Skeletal muscle satellite cell (primary cell): ENCODE results near the gene TSSC4.

Source experiments
- H3K27me3 ChIP-seq: 2 replicates; pipeline ENCODE4 v1.7.0; 2013; ENCODE audit warnings: low read length; ENCODE audit not compliant: control insufficient read depth, insufficient read depth
- H3K36me3 ChIP-seq: 2 replicates; pipeline ENCODE4 v1.7.0; 2013; ENCODE audit warnings: mild to moderate bottlenecking, control low read depth, low read length; ENCODE audit not compliant: insufficient read depth
- H3K4me1 ChIP-seq: 2 replicates; pipeline ENCODE4 v1.7.0; 2013; ENCODE audit warnings: low read length; ENCODE audit not compliant: control insufficient read depth, insufficient read depth
- H3K4me2 ChIP-seq: 2 replicates; pipeline ENCODE4 v1.7.0; 2013; ENCODE audit warnings: mild to moderate bottlenecking, low read length
- H3K4me3 ChIP-seq: 2 replicates; pipeline ENCODE4 v1.7.0; 2013; ENCODE audit warnings: low read length
- H3K9ac ChIP-seq: 2 replicates; pipeline ENCODE4 v1.7.0; 2013; ENCODE audit warnings: mild to moderate bottlenecking, low read depth, low read length, moderate library complexity
- H3K9me3 ChIP-seq: replicated peaks from 2 replicates; pipeline ENCODE4 v1.7.0; 2013; ENCODE audit warnings: mild to moderate bottlenecking, control low read depth, low read length

The TSSC4 gene

DNA sequence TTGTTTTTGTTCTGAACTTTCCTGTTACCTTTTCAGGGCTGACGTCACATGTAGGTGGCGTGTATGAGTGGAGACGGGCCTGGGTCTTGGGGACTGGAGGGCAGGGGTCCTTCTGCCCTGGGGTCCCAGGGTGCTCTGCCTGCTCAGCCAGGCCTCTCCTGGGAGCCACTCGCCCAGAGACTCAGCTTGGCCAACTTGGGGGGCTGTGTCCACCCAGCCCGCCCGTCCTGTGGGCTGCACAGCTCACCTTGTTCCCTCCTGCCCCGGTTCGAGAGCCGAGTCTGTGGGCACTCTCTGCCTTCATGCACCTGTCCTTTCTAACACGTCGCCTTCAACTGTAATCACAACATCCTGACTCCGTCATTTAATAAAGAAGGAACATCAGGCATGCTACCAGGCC, 3.5 kb upstream of the TSSC4 start:
- H3K9me3 ChIP-seq: no peaks in the 10 kb centered on the region
- no peaks in the 10 kb centered on the region for H3K27me3 ChIP-seq
- H3K4me2 ChIP-seq: no peak overlapping the region
- H3K4me3 ChIP-seq: no peak overlapping the region
- H3K9ac ChIP-seq: no peak overlapping the region
- H3K4me1 ChIP-seq: peaks cover 25% of the 10 kb centered on the region
- peaks cover 54% of the 10 kb centered on the region for H3K36me3 ChIP-seq

DNA sequence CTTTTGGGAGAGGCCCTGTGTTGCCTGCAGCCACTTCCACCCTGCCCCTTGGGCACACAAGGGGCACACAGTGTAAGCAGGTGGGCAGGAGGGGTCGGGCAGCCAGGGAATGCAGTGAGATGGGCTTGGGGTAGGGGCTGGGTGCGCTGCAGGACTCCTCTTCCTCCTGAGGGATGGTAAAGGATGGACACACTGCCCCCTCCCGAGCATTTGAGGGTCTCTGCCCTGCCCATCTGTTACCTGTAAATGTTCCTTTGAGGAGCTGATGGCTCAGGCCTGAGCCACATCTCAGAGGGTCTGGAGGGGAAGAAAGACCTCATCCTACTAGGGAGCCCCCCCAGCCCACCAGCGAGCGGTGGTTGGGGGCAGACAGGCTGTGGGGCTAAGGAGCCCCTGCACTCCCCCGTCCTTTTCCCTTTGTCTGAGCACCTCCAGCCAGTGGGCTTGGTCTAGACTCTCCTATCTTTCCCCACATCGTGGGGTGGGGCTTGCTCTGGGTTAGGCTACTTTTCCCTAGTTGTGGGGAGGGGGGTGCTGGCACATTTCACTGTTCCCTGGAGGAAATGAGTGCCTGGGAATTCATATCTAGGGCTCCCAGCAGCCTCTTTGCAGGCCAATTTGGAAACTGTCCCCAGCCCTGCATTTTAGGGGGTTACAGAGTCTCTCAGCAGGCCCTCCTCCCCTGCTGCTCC, 1.7 kb upstream of the TSSC4 start:
- peaks cover 66% of the 10 kb centered on the region for H3K36me3 ChIP-seq
- H3K9me3 ChIP-seq: no peaks in the 10 kb centered on the region
- H3K4me3 ChIP-seq: peak overlapping the region; percentile 77
- H3K9ac ChIP-seq: peak overlapping the region; percentile 92
- H3K4me2 ChIP-seq: peak overlapping the region; percentile 92
- peaks cover 28% of the 10 kb centered on the region for H3K4me1 ChIP-seq
- H3K27me3 ChIP-seq: no peaks in the 10 kb centered on the region

DNA sequence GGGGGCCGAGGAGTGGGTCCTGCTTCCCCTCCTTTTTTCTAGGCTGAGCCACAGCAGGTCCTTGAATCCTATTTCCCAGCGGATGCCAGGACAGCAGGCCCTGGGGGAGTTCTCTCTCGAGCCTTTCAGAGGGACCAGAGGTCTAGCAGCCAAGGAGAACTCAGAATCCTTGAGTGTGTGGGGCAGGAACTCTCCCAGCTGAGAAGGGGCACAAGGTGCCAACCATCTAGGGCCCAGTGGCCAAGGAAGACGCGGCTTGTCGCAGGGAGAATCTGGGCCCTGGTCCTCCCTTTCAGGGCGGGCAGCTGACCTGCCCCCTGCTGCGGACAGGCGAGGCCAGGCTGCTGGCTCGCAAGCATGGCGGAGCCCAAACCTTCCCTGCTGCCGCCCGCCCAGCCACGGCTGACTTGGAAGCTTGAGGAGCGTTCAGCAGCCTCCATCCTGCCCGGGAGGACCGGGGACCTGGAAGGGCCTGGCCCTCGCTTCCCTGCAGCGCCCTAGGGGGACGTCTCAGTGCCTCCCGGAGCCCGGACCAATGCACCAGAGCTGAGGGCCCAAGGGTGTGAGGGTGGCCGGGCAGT, 972 bp upstream of the TSSC4 start:
- H3K36me3 ChIP-seq: peaks cover 62% of the 10 kb centered on the region
- H3K4me1 ChIP-seq: peaks cover 28% of the 10 kb centered on the region
- H3K9me3 ChIP-seq: no peaks in the 10 kb centered on the region
- H3K4me2 ChIP-seq: peak overlapping the region; percentile 92
- peak overlapping the region; percentile 77 for H3K4me3 ChIP-seq
- H3K9ac ChIP-seq: peak overlapping the region; percentile 92
- H3K27me3 ChIP-seq: no peaks in the 10 kb centered on the region

DNA sequence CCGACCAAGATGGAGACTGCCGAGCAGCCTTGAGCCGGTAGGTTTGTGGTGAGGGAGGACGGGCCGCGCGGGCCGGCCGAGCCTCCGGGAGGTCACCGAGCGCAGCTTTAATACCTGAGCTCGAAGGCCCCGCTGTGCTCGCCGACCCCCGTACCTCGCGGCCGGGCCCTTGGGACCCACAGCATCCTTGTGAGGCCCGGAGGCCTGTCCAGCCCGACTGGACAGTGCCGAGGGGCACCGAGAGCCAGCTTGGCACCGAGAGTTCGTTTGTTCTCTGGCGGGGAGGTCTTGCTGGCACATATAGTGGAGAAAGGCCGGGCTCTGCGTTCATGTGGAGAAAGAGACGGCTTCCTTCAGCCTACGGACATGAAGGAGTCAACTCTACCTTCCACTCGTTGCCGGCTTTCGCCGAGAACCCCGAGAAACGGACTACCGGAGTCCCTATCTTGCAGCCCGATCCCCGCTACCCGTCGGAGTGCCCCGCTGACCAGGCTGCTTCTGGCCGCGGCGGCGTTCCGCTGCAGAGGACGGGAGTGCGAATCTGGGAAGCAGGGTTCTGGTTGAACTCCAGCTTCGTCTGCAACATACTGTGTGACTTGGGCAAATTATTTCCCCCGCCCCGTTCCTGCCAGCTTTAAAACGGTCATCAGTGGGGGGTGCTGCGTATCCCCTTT, 349 bp downstream of the TSSC4 start:
- Histone ChIP-seq H3K4me3 (peak overlapping the region; percentile 95), H3K9me3 (no peaks in the 10 kb centered on the region), H3K36me3 (peaks cover 53% of the 10 kb centered on the region), H3K4me2 (peak overlapping the region; percentile 99), H3K27me3 (no peaks in the 10 kb centered on the region), H3K4me1 (peaks cover 28% of the 10 kb centered on the region), H3K9ac (peak overlapping the region; percentile 99)

DNA sequence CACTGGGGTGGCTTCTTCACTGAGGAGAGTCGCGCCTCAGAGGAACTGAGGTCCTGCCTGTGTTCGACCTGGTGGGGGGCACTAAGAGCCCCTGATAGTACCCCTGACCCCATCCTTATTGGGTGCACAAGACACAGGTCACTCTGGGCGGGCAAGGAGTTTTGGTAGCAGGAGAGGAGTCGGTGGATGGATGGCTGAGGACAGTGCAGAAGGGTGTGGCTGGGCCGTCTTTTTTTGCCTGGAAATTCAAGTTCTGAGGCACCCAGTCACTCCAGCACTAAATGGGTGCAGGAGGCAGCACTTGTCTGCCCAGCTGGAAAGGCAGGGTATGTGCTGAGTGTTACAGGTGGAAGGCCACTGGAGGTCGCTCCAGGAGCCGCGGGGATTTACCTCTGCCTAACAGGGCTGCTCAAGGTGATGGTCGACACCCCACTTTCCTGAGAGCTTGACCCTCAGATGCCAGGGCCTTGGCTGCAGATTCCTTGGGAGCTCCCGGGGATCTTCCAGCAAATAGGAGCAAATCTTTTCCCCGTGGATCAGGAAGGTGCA, 960 bp downstream of the TSSC4 start:
- Histone ChIP-seq H3K4me3 (peak overlapping the region; percentile 95), H3K9me3 (no peaks in the 10 kb centered on the region), H3K36me3 (peaks cover 47% of the 10 kb centered on the region), H3K27me3 (no peaks in the 10 kb centered on the region), H3K4me1 (peaks cover 28% of the 10 kb centered on the region), H3K9ac (peak overlapping the region; percentile 99), H3K4me2 (peak overlapping the region; percentile 99)

DNA sequence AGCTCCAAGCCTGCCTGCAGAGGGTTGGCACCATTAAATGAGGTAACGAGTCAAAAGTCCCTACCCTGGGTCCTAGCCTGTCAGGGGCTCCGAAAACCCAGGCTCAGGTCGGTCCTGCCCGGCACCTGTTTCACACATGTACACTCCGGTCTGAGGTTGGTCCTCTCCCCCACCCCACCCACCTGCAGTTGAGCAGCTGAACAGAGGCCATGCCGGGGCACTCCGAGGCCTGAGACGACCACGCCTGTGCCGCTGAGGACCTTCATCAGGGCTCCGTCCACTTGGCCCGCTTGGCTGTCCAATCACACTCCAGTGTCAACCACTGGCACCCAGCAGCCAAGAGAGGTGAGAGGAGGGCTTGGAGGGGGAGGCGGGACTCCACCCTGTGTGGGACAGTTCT, 1.6 kb downstream of the TSSC4 start:
- peaks cover 41% of the 10 kb centered on the region for H3K36me3 ChIP-seq
- no peaks in the 10 kb centered on the region for H3K9me3 ChIP-seq
- H3K4me1 ChIP-seq: peaks cover 28% of the 10 kb centered on the region
- H3K27me3 ChIP-seq: no peaks in the 10 kb centered on the region
- peak overlapping the region; percentile 99 for H3K4me2 ChIP-seq
- peak overlapping the region; percentile 99 for H3K9ac ChIP-seq
- peak overlapping the region; percentile 95 for H3K4me3 ChIP-seq

DNA sequence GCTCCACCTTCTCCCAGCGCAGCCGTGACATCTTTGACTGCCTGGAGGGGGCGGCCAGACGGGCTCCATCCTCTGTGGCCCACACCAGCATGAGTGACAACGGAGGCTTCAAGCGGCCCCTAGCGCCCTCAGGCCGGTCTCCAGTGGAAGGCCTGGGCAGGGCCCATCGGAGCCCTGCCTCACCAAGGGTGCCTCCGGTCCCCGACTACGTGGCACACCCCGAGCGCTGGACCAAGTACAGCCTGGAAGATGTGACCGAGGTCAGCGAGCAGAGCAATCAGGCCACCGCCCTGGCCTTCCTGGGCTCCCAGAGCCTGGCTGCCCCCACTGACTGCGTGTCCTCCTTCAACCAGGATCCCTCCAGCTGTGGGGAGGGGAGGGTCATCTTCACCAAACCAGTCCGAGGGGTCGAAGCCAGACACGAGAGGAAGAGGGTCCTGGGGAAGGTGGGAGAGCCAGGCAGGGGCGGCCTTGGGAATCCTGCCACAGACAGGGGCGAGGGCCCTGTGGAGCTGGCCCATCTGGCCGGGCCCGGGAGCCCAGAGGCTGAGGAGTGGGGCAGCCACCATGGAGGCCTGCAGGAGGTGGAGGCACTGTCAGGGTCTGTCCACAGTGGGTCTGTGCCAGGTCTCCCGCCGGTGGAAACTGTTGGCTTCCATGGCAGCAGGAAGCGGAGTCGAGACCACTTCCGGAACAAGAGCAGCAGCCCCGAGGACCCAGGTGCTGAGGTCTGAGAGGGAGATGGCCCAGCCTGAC, 2.5 kb downstream of the TSSC4 start:
- Histone ChIP-seq H3K4me3 (no peak overlapping the region), H3K27me3 (no peaks in the 10 kb centered on the region), H3K4me2 (no peak overlapping the region), H3K4me1 (peaks cover 28% of the 10 kb centered on the region), H3K9me3 (no peaks in the 10 kb centered on the region), H3K9ac (no peak overlapping the region), H3K36me3 (peaks cover 33% of the 10 kb centered on the region)

DNA sequence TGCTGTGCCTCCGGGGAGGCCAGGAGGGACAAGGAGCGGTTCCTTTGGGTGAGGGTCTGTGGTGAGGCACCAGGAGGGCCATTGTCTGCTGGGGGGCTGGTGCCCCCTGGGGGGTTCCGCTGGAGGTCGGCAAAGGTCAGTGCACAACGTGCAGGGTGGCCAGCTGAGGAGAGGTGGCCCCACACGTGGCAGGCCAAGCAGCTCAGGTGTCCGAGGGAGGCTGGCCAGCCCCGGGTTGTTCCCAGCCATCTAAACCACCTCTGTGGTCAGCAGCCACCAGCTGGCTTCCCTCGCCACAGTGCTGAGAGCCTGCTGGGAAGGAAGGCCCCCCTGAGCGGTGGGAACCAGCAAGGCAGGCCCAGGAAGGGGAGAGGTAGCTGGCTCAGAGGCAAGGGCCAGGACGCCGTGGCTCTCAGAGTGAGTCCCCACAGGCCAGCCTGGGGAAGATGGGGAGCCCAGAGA, 4.2 kb downstream of the TSSC4 start:
- no peak overlapping the region for H3K4me2 ChIP-seq
- H3K4me3 ChIP-seq: no peak overlapping the region
- peaks cover 21% of the 10 kb centered on the region for H3K36me3 ChIP-seq
- peaks cover 12% of the 10 kb centered on the region for H3K4me1 ChIP-seq
- no peaks in the 10 kb centered on the region for H3K9me3 ChIP-seq
- no peak overlapping the region for H3K9ac ChIP-seq
- H3K27me3 ChIP-seq: peaks cover 15% of the 10 kb centered on the region

DNA sequence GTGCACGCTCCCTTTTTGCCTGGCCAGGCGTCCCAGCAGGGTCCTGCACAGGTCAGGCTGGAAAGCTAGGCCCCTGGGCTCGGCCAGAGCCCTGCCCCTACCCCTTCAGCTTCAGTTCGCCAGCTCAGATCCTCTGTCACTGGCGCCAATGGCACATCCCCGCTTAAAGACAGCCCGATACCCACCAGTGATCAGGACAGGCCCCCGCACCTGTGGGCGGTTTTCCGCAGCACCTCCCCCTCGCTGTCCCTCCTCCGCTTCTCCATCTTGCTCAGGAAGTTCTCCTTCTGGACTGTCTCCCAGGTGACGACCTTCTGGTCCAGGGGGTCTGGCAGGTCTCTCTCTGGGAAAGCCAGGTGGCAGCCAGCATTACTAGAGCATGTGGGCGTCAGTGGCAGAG, 5.9 kb downstream of the TSSC4 start:
- Histone ChIP-seq H3K9ac (no peak overlapping the region), H3K4me1 (peaks cover 8% of the 10 kb centered on the region), H3K27me3 (peaks cover 17% of the 10 kb centered on the region), H3K4me2 (no peak overlapping the region), H3K4me3 (no peak overlapping the region), H3K36me3 (peaks cover 21% of the 10 kb centered on the region), H3K9me3 (no peaks in the 10 kb centered on the region)

DNA sequence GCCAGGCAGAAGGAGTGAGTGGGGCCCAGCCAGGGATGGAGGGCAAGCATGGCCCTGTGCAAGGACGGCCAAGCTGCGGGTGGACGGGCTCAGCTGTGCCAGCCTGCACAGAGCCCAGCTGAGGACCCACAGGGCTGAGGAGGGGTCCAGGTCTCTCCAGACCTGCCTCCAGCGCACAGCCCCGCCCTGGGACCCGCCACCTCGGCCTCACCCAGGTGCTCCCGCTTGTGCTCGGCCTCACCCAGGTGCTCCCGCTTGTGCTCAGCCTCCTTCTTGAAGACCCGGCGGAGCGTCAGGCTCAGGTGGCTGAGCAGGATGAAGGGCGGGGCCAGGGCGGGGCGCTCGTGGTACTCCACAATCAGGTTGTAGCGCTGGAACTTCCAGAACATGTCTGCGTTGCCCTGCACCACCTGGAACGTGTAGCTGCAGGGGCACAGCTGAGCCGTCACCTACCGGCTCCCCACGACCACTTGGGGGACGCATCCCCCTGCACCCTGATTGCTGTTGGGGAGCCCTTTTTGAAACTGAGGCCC, 6.4 kb downstream of the TSSC4 start:
- no peaks in the 10 kb centered on the region for H3K9me3 ChIP-seq
- no peak overlapping the region for H3K4me3 ChIP-seq
- peaks cover 17% of the 10 kb centered on the region for H3K27me3 ChIP-seq
- H3K9ac ChIP-seq: no peak overlapping the region
- H3K4me1 ChIP-seq: peaks cover 4% of the 10 kb centered on the region
- no peak overlapping the region for H3K4me2 ChIP-seq
- peaks cover 21% of the 10 kb centered on the region for H3K36me3 ChIP-seq

DNA sequence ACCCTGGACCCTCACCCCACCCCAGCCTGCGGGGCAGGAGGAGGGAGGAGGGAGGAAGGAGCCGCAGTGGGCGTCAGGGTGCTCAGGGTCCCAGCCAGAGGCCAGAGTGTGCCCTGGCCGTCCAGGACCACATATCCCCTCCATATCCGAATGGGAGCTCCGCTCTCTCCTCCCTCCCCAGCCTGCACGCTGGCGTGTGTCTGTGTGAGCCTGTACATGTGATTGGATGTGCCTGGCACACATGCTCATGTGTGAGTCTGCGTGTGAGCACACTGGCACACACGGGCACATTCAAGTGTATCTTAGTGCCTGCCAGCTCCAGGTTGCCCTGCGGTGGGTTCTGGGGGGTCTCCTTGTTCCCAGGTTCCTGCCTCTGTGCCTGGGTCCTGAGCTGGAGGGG, 8.1 kb downstream of the TSSC4 start:
- peaks cover 26% of the 10 kb centered on the region for H3K27me3 ChIP-seq
- H3K36me3 ChIP-seq: peaks cover 6% of the 10 kb centered on the region
- no peak overlapping the region for H3K9ac ChIP-seq
- no peak overlapping the region for H3K4me2 ChIP-seq
- no peaks in the 10 kb centered on the region for H3K9me3 ChIP-seq
- no peaks in the 10 kb centered on the region for H3K4me1 ChIP-seq
- H3K4me3 ChIP-seq: no peak overlapping the region
